HTERT RPE-1 (cell line): Measurements from ENCODE around the gene BABAM2.
"Not testable (repeated sequence)": the region's sequence is repeated elsewhere in the genome, so short reads cannot be mapped to it uniquely, and the experiment has no call there.

Source experiments
- in situ Hi-C: fragments of 300-500 bp; cut with MboI; formaldehyde crosslinking; loops from 4 replicates; pipeline ENCODE4 v1.14.3; 2020; ENCODE audit warnings: low sequenced_read_pairs

BABAM2 gene

GRCh38 chr2:28011322-28011737, 120.8 kb downstream of the BABAM2 start:
- in situ Hi-C loops, result no loop called here

GRCh38 chr2:28018474-28018873, 127.9 kb downstream of the BABAM2 start:
- in situ Hi-C loops, result not testable (repeated sequence)

- in situ Hi-C loops, result not testable (repeated sequence)
These were observed 129.0 kb downstream of the BABAM2 start for GRCh38 chr2:28019521-28019920.

GRCh38 chr2:28021898-28022297, 131.4 kb downstream of the BABAM2 start:
- in situ Hi-C loops, result no loop called here

GRCh38 chr2:28025123-28025522, 134.6 kb downstream of the BABAM2 start:
- in situ Hi-C loops, result no loop called here

GRCh38 chr2:28026230-28026629, 135.7 kb downstream of the BABAM2 start:
- in situ Hi-C loops, result not testable (repeated sequence)

- in situ Hi-C loops, result no loop called here
These were observed 137.5 kb downstream of the BABAM2 start for GRCh38 chr2:28028025-28028424.

- in situ Hi-C loops, result no loop called here
These were observed 140.1 kb downstream of the BABAM2 start for GRCh38 chr2:28030600-28030999.

GRCh38 chr2:28032816-28033215, 142.3 kb downstream of the BABAM2 start:
- in situ Hi-C loops, result no loop called here

- in situ Hi-C loops, result no loop called here
These were observed 144.2 kb downstream of the BABAM2 start for GRCh38 chr2:28034696-28035095.

- in situ Hi-C loops, result no loop called here
These were observed 144.7 kb downstream of the BABAM2 start for GRCh38 chr2:28035163-28035690.

GRCh38 chr2:28035816-28036215, 145.3 kb downstream of the BABAM2 start:
- in situ Hi-C loops, result no loop called here

GRCh38 chr2:28036307-28036706, 145.8 kb downstream of the BABAM2 start:
- in situ Hi-C loops, result no loop called here

- in situ Hi-C loops, result no loop called here
These were observed 148.2 kb downstream of the BABAM2 start for GRCh38 chr2:28038722-28039121.

GRCh38 chr2:28045676-28046351, 155.3 kb downstream of the BABAM2 start:
- in situ Hi-C loops, result no loop called here

- in situ Hi-C loops, result no loop called here
These were observed 156.4 kb downstream of the BABAM2 start for GRCh38 chr2:28046921-28047320.

GRCh38 chr2:28047681-28048080, 157.2 kb downstream of the BABAM2 start:
- in situ Hi-C loops, result no loop called here

- in situ Hi-C loops, result no loop called here
These were observed 157.8 kb downstream of the BABAM2 start for GRCh38 chr2:28048341-28048740.

GRCh38 chr2:28049416-28049815, 158.9 kb downstream of the BABAM2 start:
- in situ Hi-C loops, result no loop called here

GRCh38 chr2:28049899-28050298, 159.4 kb downstream of the BABAM2 start:
- in situ Hi-C loops, result no loop called here

GRCh38 chr2:28052691-28053090, 162.2 kb downstream of the BABAM2 start:
- in situ Hi-C loops, result no loop called here

- in situ Hi-C loops, result no loop called here
These were observed 163.1 kb downstream of the BABAM2 start for GRCh38 chr2:28053597-28053996.

GRCh38 chr2:28054916-28055315, 164.4 kb downstream of the BABAM2 start:
- in situ Hi-C loops, result no loop called here
